Activated T-cell treated with anti-CD3 and anti-CD28 coated beads, Interleukin-2, amount 50 U/mL, for 4 hours (primary cell): ENCODE measurements around the gene ZNF547. TPM values are rescaled to one million over a fixed set of nuclear protein-coding genes. Genes with fewer than 3 reads are reported as not detected.

Experiments used
- ATAC-seq, 2 donors: fragments of 200-7000 bp; cut with Tn5 transposase; one replicate each; pipeline ENCODE4 v1.10.0; 2021
- DNase-seq: peaks from one replicate; pipeline ENCODE4 v3.0.0-alpha.2; 2020
- H3K27me3 Mint-ChIP-seq: one replicate; pipeline ENCODE4 v1.8.0; 2021; ENCODE audit warnings: low read depth, mixed read lengths
- H3K36me3 Mint-ChIP-seq: one replicate; pipeline ENCODE4 v1.8.0; 2022; ENCODE audit warnings: mixed read lengths; ENCODE audit not compliant: insufficient read depth
- H3K4me1 Mint-ChIP-seq: one replicate; pipeline ENCODE4 v1.8.0; 2021; ENCODE audit warnings: low read depth, mixed read lengths
- H3K4me3 Mint-ChIP-seq: one replicate; pipeline ENCODE4 v1.8.0; 2021; ENCODE audit warnings: mild to moderate bottlenecking, moderate library complexity, mixed read lengths
- H3K9me3 Mint-ChIP-seq: one replicate; pipeline ENCODE4 v1.8.0; 2021; ENCODE audit warnings: mixed read lengths
- total RNA-seq, 3 donors: library from RNA; stranded (reverse); gene quantifications; one replicate each; pipeline ENCODE4 v1.2.1, GENCODE V29; 2021

ZNF547 gene
- under 1 TPM; 0.63 to 0.76 (median 0.71) TPM for total RNA-seq

GRCh38 chr19:57362997-57363687 lies at the start of gene ZNF547, which contains the start of gene TRAPPC2B:
Gene ZNF547 (plus strand): TSS chr19:57363551. CDS start chr19:57368556, 5,005 bp downstream.
Gene TRAPPC2B (plus strand): TSS chr19:57363551. CDS start chr19:57364834, 1,283 bp downstream.
- Mint-ChIP-seq H3K27me3 (no peaks in the 10 kb centered on the region), H3K36me3 (peaks cover 30% of the 10 kb centered on the region), H3K9me3 (peaks cover 16% of the 10 kb centered on the region), H3K4me1 (peaks cover 14% of the 10 kb centered on the region), H3K4me3 (peak within 1 kb of the TSS; percentile 89)
- peak; percentile 96 to 98 for ATAC-seq
- DNase-seq, result peak; percentile 98

- no peak for ATAC-seq
- Mint-ChIP-seq H3K9me3 (peaks cover 29% of the 10 kb centered on the region), H3K36me3 (no peaks in the 10 kb centered on the region), H3K4me3 (no peak overlapping the region), H3K4me1 (peaks cover 1% of the 10 kb centered on the region), H3K27me3 (peaks cover 30% of the 10 kb centered on the region)
- no peak for DNase-seq
These were observed 49.2 kb upstream of the ZNF547 start for GRCh38 chr19:57314146-57314545.

DNA sequence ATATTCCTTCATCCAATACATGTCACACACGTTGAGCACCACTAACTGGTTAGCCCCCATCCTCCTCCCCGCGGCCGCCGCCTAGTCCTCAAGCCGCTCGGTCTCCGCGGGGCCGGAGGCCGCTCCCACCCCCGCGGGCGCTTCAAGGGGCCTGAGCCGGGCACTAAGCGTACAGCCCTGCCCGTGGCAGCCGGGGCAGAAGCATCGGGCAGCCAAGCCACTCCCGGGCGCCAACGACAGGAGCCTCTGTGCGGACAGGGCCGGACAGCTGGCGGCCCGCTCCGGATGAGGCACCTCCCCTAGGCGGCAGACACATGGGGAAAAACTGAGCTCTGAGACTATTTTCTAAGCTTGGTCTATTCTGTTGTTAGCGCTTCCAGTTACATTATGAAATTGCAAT lies 45.8 kb upstream of the ZNF547 start:
- Mint-ChIP-seq H3K4me1 (peaks cover 24% of the 10 kb centered on the region), H3K9me3 (peaks cover 23% of the 10 kb centered on the region), H3K36me3 (peaks cover 5% of the 10 kb centered on the region), H3K4me3 (no peak overlapping the region), H3K27me3 (peaks cover 28% of the 10 kb centered on the region)
- no peak for ATAC-seq
- no peak for DNase-seq

GRCh38 chr19:57319869-57320179 lies 43.5 kb upstream of the ZNF547 start:
- peaks cover 23% of the 10 kb centered on the region for H3K36me3 Mint-ChIP-seq
- H3K27me3 Mint-ChIP-seq, result peaks cover 20% of the 10 kb centered on the region
- peaks cover 29% of the 10 kb centered on the region for H3K4me1 Mint-ChIP-seq
- DNase-seq (no peak), ATAC-seq (no peak)
- peak overlapping the region; percentile 83 for H3K4me3 Mint-ChIP-seq
- H3K9me3 Mint-ChIP-seq, result peaks cover 26% of the 10 kb centered on the region

- H3K36me3 Mint-ChIP-seq, result peaks cover 29% of the 10 kb centered on the region
- H3K9me3 Mint-ChIP-seq, result peaks cover 23% of the 10 kb centered on the region
- DNase-seq (peak; percentile 90), ATAC-seq (peak; percentile 98 to 99)
- H3K4me1 Mint-ChIP-seq, result peaks cover 29% of the 10 kb centered on the region
- peaks cover 17% of the 10 kb centered on the region for H3K27me3 Mint-ChIP-seq
- peak within 1 kb of the TSS; percentile 83 for H3K4me3 Mint-ChIP-seq
These were observed 42.9 kb upstream of the ZNF547 start, which contains the start of gene ZNF543 for GRCh38 chr19:57320180-57321084. Gene ZNF543 (plus strand): TSS chr19:57320472. CDS start chr19:57320854, 382 bp downstream.

DNA sequence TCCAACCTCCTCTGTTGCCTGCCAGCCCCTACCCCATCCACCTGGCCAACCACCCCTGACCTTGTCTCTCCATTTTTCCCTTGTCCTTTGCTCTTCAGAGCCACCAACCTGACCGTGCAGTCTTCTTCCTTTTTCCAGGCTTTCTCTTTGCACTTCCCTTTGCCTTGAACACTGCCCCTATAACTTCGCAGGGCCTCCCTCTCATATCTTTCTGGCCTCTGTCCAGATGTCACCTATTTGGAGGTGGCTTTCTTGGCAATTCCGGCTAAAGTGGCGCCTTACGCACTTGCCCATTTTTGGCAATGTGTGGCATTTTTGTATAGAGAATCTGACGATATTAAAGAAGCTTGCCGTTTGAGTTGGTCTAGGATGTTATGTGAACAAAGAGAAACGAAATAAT lies 42.2 kb upstream of the ZNF547 start:
- H3K36me3 Mint-ChIP-seq, result peaks cover 36% of the 10 kb centered on the region

GRCh38 chr19:57321751-57322150 lies 41.6 kb upstream of the ZNF547 start:
- H3K27me3 Mint-ChIP-seq, result peaks cover 6% of the 10 kb centered on the region
- DNase-seq (no peak), ATAC-seq (no peak)

More for the DNA sequence above, 42.2 kb upstream of the ZNF547 start:
- Mint-ChIP-seq H3K9me3 (peaks cover 18% of the 10 kb centered on the region), H3K4me1 (peaks cover 29% of the 10 kb centered on the region), H3K27me3 (peaks cover 10% of the 10 kb centered on the region), H3K4me3 (peak overlapping the region; percentile 83)
- DNase-seq (no peak), ATAC-seq (no peak)

GRCh38 chr19:57324992-57325391 lies 38.4 kb upstream of the ZNF547 start:
- H3K4me3 Mint-ChIP-seq, result no peak overlapping the region
- ATAC-seq (no peak), DNase-seq (no peak)
- H3K36me3 Mint-ChIP-seq, result peaks cover 66% of the 10 kb centered on the region
- peaks cover 23% of the 10 kb centered on the region for H3K4me1 Mint-ChIP-seq
- no peaks in the 10 kb centered on the region for H3K27me3 Mint-ChIP-seq
- peaks cover 34% of the 10 kb centered on the region for H3K9me3 Mint-ChIP-seq

More at GRCh38 chr19:57321751-57322150, 41.6 kb upstream of the ZNF547 start:
- peaks cover 42% of the 10 kb centered on the region for H3K36me3 Mint-ChIP-seq
- H3K4me3 Mint-ChIP-seq, result peak overlapping the region; percentile 83
- H3K4me1 Mint-ChIP-seq, result peaks cover 29% of the 10 kb centered on the region
- H3K9me3 Mint-ChIP-seq, result peaks cover 15% of the 10 kb centered on the region

DNA sequence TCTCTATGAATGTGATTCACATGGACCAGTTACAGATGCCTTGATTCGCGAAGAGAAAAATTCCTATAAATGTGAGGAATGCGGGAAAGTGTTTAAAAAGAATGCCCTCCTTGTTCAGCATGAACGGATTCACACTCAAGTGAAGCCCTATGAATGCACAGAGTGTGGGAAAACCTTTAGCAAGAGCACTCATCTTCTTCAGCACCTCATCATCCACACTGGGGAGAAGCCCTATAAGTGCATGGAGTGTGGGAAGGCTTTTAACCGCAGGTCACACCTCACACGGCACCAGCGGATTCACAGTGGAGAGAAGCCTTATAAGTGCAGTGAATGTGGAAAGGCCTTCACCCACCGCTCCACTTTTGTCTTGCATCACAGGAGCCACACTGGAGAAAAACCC lies 35.4 kb upstream of the ZNF547 start:
- DNase-seq, result no peak
- no peak overlapping the region for H3K4me3 Mint-ChIP-seq
- no peaks in the 10 kb centered on the region for H3K4me1 Mint-ChIP-seq
- H3K36me3 Mint-ChIP-seq, result peaks cover 62% of the 10 kb centered on the region
- H3K27me3 Mint-ChIP-seq, result no peaks in the 10 kb centered on the region
- ATAC-seq, result no peak
- peaks cover 28% of the 10 kb centered on the region for H3K9me3 Mint-ChIP-seq

DNA sequence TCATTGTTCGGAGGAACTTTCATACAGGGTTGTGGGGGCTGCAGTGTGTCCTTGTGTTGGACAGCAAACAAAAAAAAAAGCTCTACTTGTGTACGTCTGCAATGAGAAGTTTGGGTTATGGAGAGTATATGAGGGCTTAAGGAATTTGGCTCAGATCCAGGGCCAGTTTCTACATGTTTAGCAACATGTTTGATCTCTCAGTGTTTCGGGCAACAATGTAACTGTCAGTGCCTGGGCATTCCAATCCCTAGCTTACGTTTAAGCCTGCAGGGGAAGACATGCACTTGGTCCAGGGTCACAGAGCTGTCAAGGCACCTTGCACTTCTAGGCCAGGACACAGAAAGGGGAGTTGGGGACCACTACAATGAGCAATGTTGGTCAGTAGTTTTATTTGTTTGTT lies 29.2 kb upstream of the ZNF547 start:
- Mint-ChIP-seq H3K9me3 (peaks cover 29% of the 10 kb centered on the region), H3K4me3 (no peak overlapping the region)
- no peak for ATAC-seq

DNA sequence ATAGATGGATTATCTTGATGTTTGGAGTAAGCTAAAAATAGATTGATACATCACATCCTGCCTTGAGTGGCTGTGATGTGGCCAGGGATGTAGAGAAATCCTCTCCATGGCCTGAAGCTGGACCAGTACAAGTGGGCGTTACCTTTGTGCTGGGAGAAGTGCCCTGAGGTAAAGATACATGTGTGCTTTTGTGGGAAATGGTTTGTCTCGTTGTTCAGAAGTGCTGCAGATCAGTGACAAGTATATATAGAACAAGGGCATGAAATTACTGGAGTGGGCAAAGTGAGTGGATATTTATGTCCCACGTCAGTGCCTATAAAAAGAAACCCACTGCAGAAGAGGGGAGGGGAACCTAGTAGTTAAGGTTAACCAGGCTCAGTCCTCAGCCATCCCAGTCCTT lies 24.5 kb upstream of the ZNF547 start:
- DNase-seq (no peak), ATAC-seq (no peak)
- no peaks in the 10 kb centered on the region for H3K27me3 Mint-ChIP-seq
- H3K9me3 Mint-ChIP-seq, result peaks cover 27% of the 10 kb centered on the region
- peaks cover 3% of the 10 kb centered on the region for H3K36me3 Mint-ChIP-seq
- no peaks in the 10 kb centered on the region for H3K4me1 Mint-ChIP-seq
- no peak overlapping the region for H3K4me3 Mint-ChIP-seq

More for the DNA sequence above, 29.2 kb upstream of the ZNF547 start:
- H3K4me1 Mint-ChIP-seq, result no peaks in the 10 kb centered on the region
- H3K27me3 Mint-ChIP-seq, result no peaks in the 10 kb centered on the region
- DNase-seq, result no peak
- peaks cover 7% of the 10 kb centered on the region for H3K36me3 Mint-ChIP-seq

DNA sequence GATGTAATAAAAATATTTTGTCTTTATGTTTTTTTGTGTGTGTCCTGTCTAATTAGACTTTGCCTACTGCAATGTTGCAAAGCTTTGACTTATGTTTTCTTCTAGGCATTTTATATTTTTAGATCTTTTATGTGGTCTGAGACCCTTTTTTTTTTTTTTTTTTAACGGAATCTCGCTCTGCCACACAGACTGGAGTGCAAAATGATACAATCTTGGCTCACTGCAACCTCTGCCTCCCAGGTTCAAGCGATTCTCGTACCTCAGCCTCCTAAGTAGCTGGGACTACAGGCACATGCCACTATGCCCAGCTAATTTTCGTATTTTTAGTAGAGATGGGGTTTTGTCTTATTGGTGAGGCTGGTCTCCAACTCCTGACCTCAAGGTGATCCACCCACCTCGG lies 20.8 kb upstream of the ZNF547 start:
- Mint-ChIP-seq H3K9me3 (peaks cover 12% of the 10 kb centered on the region), H3K4me1 (no peaks in the 10 kb centered on the region), H3K4me3 (no peak overlapping the region), H3K27me3 (peaks cover 4% of the 10 kb centered on the region), H3K36me3 (peaks cover 1% of the 10 kb centered on the region)
- DNase-seq (no peak), ATAC-seq (no peak)

GRCh38 chr19:57348136-57348535 lies 15.2 kb upstream of the ZNF547 start:
- ATAC-seq, result no peak
- Mint-ChIP-seq H3K36me3 (peaks cover 13% of the 10 kb centered on the region), H3K27me3 (peaks cover 4% of the 10 kb centered on the region), H3K4me3 (no peak overlapping the region), H3K4me1 (peaks cover 27% of the 10 kb centered on the region), H3K9me3 (peaks cover 19% of the 10 kb centered on the region)
- no peak for DNase-seq
